Stimulated activated CD8-positive, alpha-beta memory T cell treated with anti-CD3 and anti-CD28 coated beads, Interleukin-4, amount 100 ng/mL, for 48 hours (primary cell): ENCODE measurements around the gene MYORG.

Source experiments
- DNase-seq: peaks from one replicate; pipeline ENCODE4 v3.0.0-alpha.2; 2020

The MYORG gene

DNA sequence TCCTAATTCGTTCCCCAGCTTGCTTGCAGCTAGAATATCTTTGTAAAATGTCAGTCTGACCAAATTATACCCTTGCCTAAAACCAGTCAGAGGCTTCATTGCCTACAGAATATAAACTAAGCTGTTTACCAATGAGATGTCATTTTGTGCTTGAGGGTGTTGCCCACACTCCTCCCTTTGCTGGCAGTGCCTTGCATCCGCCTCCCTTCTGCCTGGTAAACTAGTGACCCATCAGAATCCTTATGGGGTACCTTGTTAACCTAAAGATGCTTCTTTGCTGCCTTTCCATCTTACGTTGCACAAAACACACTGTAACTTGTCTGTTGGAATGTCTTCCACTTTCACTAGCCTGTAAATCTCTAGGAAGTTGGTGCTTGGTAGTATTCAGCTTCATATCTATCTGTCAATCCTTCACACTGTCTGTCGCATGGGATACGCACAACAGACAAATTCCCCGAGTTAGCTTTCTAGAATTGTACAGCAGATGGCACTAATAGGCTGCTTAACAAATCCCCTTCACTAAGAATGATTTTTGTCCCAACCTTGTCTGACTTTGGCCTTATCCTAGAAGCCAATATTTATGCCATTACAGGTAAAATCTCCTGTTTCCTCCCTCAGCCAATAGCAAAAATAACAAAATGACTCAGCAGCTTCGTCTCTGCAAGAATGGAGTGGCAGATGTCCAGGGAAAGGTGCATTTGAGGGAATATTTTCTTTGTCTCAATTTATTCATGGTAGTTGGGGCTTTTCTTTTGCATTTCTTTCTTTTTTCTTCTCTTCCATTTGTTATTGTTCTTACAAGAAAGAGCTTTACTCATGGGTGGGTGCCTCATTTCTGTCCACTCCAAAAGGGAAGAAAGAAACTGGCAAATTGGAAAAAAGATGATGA lies 44.4 kb downstream of the MYORG start:
- DNase-seq, result no peak

DNA sequence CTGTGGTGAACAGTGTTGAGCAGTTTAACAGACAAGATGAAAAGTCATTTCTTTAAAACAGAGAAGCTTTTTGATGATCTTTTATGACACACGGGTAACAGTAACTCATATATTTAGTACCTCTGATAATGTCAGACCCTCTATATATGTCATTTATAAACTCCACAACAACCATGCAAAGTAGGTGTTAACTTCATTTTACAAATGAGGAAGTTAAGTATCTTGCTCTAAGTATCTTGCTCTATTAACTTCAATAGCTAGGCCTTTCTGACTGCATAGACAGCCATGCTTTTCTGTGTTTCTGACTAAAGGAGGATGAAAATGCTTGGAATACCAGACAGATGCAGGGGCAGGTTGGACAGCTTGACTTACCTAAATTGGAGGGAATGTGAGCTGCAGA lies 45.5 kb downstream of the MYORG start:
- no peak for DNase-seq

DNA sequence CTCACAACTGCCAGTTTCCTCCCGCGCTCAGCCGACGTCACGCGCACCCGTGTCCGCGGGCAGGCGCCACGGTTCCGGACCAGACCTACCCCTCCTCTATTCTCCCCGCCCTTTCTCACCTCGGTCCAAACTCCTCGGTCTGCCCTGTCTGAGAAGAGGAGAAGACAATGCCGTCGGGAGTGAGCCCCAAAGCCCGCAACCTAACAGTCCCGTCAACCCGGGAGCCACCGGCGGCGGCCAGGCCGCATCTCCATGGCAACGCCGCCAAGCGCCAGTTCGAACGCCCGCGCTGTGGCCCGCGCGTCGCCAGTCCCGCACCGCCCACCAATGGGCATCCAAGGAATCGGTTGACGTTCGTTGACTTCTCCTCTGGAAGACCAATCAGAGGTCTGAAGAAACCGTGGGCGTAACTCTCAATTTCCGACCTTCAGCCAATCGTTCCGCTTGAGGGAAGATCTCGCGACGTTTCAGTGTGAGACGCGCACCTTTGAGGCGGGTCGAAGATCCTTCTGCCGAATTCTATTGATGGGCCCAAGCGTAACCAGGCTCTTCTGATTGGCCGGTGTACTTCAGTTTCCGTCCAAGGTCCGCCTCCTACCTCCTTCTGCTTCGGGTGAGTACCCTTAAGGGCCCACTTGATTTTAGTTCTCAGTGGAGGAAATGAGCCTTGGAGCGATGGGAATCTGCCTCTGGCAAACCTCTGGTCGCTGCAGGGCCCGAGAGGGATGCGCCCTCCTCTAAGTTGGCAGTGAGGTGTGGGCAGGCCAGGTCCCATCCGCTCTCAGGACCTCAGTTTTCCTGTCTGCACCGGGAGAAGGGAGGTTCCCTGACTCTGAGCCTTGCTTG lies 47.5 kb downstream of the MYORG start, which contains the start of the genes KIF24 and NUDT2:
Gene KIF24, minus strand, starts transcription at position 282 of the 846 bp plus-strand sequence. CDS start 17,922 bp downstream, outside the sequence.
Gene NUDT2, plus strand, starts transcription at position 583 of the 846 bp plus-strand sequence. CDS start 9,471 bp downstream, outside the sequence.
- DNase-seq, result peak; percentile 95

DNA sequence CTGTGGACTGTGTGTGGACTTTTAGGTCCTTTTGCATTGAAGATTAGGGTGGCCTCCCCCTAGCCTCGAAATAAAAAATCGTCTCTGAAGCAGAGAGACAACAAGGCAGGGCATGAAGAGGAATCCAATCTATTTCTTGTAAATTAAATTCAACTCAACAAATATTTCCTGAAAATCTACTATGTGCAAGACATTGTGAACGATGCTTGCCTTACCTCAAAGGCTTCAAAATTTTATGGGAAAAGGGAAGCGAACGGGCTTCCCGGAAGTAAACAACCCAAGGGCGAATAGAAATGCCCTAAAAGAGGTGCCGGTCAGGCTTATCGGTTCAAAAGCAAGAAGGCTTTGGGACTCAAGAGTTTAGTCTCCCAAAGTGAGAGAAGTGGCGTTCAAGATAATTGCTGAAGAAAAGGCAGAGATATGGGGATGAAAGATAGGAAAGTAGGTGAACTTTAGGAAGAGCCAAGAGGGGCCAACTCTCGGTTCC lies 48.2 kb downstream of the MYORG start:
- DNase-seq, result no peak

DNA sequence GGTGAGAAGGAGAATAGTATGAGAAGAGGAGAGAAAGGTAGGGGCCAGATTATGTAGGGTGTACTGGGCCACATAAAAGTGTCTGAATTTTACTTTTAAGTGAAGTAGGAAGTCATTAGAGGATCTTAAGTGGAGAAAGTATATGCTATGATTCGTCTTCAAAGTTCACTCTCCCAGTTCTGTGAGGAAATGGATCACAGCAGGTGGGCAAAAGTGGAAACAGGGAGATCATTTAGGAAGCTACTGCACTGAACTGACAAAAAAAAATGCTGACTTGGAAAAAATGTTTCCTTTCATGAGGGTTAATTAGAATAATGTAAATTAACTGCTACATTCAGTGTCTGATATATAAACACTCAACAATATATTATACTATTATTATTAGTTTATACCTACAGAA lies 50.0 kb downstream of the MYORG start:
- DNase-seq, result no peak

DNA sequence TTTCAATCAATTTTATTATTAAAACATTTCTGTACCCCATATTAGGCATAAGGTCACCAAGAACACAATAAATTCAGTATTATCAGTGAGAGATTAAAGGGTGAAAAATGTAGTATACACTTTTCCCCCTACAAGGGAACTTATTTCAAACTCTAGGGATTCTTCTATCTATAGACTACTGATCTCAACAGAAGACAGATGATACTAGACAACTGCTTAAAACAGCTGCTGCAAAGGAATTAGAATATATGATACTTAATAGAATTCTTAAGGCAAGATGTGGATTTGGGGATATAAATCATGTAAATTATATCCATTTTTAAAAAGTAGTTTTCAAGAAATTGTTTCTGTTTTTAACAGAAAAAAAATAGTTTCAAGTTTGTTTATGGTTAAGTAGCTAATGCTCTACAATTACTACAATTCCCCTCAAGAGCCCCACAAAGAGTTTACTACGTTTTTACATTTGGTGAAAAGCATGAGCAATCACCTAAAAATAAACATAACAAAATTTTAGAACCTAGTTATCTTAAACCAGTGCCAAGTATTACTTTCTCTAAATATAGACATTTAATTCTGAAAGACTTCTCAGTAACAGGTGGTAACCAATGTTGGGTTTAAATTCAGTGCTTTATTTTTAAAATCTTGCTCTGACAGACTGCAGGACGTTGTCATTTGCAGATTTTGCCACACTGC lies 53.7 kb downstream of the MYORG start:
- no peak for DNase-seq

DNA sequence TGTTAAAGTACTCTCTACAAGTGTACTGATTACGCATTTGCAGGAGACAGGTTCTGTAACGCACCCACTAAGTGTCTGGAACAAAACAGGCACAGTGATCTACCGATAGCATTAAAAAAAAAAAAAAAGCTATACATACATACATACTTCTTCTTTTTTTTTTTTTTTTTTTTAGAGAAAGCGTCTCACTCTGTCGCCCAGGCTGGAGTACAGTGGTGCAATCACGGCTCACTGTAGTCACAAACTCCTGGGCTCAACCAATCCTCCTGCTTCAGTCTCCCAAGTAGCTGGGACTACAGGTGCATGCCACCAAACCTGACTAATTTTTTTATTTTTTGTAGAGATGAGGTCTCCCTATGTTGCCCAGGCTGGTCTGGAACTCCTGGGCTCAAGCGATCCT lies 55.2 kb downstream of the MYORG start:
- DNase-seq, result no peak

DNA sequence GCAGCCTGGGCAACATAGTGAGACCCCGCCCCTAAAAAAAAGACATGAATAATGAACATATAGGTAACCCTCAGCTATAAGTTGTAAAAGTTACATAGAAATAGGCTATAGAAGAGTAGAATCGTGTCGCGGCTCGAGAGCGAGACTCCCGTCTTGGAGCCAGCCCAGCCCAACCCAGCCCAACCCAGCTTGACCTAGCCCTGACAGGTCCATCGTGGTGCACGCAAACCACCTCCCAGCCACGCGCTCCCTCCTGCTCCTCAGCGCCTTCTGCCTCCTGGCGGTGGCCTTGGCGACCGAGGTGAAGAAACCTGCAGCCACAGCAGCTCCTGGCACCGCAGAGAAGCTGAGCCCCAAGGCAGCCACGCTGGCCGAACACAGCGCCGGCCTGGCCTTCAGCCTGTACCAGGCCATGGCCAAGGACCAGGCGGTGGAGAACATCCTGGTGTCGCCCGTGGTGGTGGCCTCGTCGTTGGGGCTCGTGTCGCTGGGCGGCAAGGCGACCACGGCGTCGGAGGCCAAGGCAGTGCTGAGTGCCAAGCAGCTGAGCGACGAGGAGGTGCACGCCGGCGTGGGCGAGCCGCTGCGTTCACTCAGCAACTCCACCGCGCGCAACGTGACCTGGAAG lies 58.4 kb downstream of the MYORG start:
- DNase-seq, result no peak

DNA sequence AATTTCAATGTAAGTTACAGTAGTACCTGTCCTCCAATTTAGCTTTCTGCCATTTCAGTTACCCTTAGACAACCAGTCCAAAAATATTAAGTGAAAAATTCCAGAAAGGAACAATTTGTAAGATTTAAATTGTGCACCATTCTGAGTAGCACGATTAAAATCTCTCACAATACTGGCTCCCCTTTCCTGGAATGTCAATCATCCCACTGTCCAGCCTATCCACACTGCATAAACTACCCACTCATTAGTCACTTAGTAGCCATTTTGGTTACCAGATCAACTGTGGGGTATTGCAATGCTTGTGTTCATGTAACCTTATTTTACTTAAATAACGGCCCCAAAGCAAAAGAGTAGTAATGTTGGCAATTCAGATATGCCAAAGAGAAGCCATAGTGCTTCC lies 59.3 kb downstream of the MYORG start:
- DNase-seq, result no peak
